Aorta (tissue), 5 donors: ENCODE measurements around the gene ARL8B. TPM values are rescaled to one million over a fixed set of nuclear protein-coding genes. Genes with fewer than 3 reads are reported as not detected.

Source experiments
- ATAC-seq: fragments of 200-7000 bp; cut with Tn5 transposase; one replicate; pipeline ENCODE4 v1.9.1; 2022; ENCODE audit warnings: moderate library complexity; ENCODE audit not compliant: low FRiP score
- DNase-seq, 2 donors: peaks; one replicate each; pipeline ENCODE4 v3.0.0-alpha.2; 2020
- H3K27ac ChIP-seq, 2 donors: one replicate each; pipeline ENCODE4 v1.5.1; 2013; ENCODE audit warnings: low read length in 2 of 2, mild to moderate bottlenecking in 2 of 2, moderate library complexity in 2 of 2, control low read depth in 1 of 2, inconsistent platforms in 1 of 2, low read depth in 1 of 2
- H3K27me3 ChIP-seq, 2 donors: one replicate each; pipeline ENCODE4 v1.6.1; 2013; ENCODE audit warnings: control low read depth in 1 of 2, low read length in 1 of 2, mild to moderate bottlenecking in 1 of 2, moderate library complexity in 1 of 2; ENCODE audit not compliant: insufficient read depth in 2 of 2, control insufficient read depth in 1 of 2
- H3K36me3 ChIP-seq, 2 donors: one replicate each; pipeline ENCODE4 v1.6.1; 2013; ENCODE audit warnings: control low read depth in 1 of 2, low read length in 1 of 2, mild to moderate bottlenecking in 1 of 2; ENCODE audit not compliant: insufficient read depth in 2 of 2, control insufficient read depth in 1 of 2
- H3K4me1 ChIP-seq, 2 donors: one replicate each; pipeline ENCODE4 v1.6.1; 2013; ENCODE audit warnings: low read length in 2 of 2, control low read depth in 1 of 2, mild to moderate bottlenecking in 1 of 2, moderate library complexity in 1 of 2; ENCODE audit not compliant: insufficient read depth in 2 of 2, control insufficient read depth in 1 of 2
- H3K4me3 ChIP-seq, 2 donors: one replicate each; pipeline ENCODE4 v1.5.1; 2013; ENCODE audit warnings: low read length in 2 of 2, control low read depth in 1 of 2, mild to moderate bottlenecking in 1 of 2
- H3K9me3 ChIP-seq: one replicate; pipeline ENCODE4 v1.6.1; 2013; ENCODE audit warnings: mild to moderate bottlenecking, low read length; ENCODE audit not compliant: control insufficient read depth
- WGBS, 2 donors: extraction: QIAGEN DNeasy Blood & Tissue Kit; methylation state at CpG; one replicate each; pipeline ENCODE4 v1.1.7; 2013; 5-methylcytosine and 5-hydroxymethylcytosine counted together
- intact Hi-C, 2 donors: fragments of 100-400 bp; cut with DNase I; formaldehyde crosslinking; loops; one replicate each; pipeline versions ENCODE4 v1.14.2 to v1.15.0; 2022
- polyA plus RNA-seq, 2 donors: library from polyadenylated mRNA; stranded (reverse); fragments of 200-250 nt; gene quantifications; one replicate each; pipeline ENCODE4 v1.2.3, GENCODE V29; 2013
- total RNA-seq, 2 donors: library from RNA; stranded (reverse); fragmentation: NEBNext Ultra II Directional; extraction: Animal tissue kit (Norgen Biotek cat#: 25700); gene quantifications; one replicate each; pipeline ENCODE4 v1.2.1, GENCODE V29; 2021
- donor health status: healthy with polysubstance abuse.
- donor health status: Bipolar disorder and iron deficiency.
- donor health status: DM: no; HTN: no; CAD: no.
- donor health status: DM: no; HTN: no; CAD: no.
- donor health status: DM: yes; HTN: yes; CAD: no.

The ARL8B gene
- total and polyA plus RNA-seq, 4 donors: 44.1 to 61.3 (median 54.8) TPM

DNA sequence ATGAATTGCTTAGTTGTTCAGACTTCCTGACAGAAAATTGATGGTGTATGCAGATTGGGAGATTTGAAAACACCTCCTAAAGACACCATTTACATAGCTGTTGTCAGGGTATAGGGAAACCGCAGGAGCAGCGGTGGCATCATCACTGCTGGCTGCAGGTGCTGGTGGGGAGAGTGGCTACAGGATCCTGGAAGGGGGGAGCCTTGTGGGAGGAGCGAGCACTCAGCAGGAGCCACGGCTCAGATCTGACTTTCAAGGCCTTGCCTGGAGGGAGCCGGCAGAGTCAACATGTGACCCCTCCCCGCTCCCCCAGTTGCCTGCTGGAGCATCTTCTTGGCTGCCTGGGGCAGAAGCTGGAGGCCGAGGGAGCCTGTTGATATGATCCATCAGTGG lies 91.5 kb downstream of the ARL8B start:
- intact Hi-C loops: no loop called here
- no peak for ATAC-seq
- Histone ChIP-seq H3K27me3 (no peaks in the 10 kb centered on the region), H3K4me3 (no peak overlapping the region), H3K36me3 (peaks cover 17 to 20% of the 10 kb centered on the region in 2 donors), H3K4me1 (no peaks in the 10 kb centered on the region), H3K9me3 (no peaks in the 10 kb centered on the region), H3K27ac (no peak overlapping the region)
- no peak for DNase-seq
- 58 to 65% methylated on average over 7 of the region's 7 CpGs for WGBS, 2 donors

- no peak overlapping the region for H3K4me3 ChIP-seq
- peaks cover 12 to 17% of the 10 kb centered on the region in 2 donors for H3K36me3 ChIP-seq
- 72 to 80% methylated on average over 9 of the region's 9 CpGs for WGBS, 2 donors
- H3K27me3 ChIP-seq: no peaks in the 10 kb centered on the region
- intact Hi-C loops: no loop called here
- no peaks in the 10 kb centered on the region for H3K9me3 ChIP-seq
- no peak overlapping the region for H3K27ac ChIP-seq
- no peaks in the 10 kb centered on the region for H3K4me1 ChIP-seq
- ATAC-seq (no peak), DNase-seq (no peak)
These were observed 92.3 kb downstream of the ARL8B start for GRCh38 chr3:5214352-5214751.

- Histone ChIP-seq H3K9me3 (no peaks in the 10 kb centered on the region), H3K27ac (no peak overlapping the region), H3K36me3 (peaks cover 6% of the 10 kb centered on the region in 2 donors), H3K27me3 (no peaks in the 10 kb centered on the region), H3K4me3 (no peak overlapping the region), H3K4me1 (no peaks in the 10 kb centered on the region)
- ATAC-seq: no peak
- 57% methylated on average over 9 of the region's 9 CpGs for WGBS, 2 donors
- DNase-seq: no peak
- intact Hi-C loops: no loop called here
These were observed 95.9 kb downstream of the ARL8B start for GRCh38 chr3:5217824-5218595.

DNA sequence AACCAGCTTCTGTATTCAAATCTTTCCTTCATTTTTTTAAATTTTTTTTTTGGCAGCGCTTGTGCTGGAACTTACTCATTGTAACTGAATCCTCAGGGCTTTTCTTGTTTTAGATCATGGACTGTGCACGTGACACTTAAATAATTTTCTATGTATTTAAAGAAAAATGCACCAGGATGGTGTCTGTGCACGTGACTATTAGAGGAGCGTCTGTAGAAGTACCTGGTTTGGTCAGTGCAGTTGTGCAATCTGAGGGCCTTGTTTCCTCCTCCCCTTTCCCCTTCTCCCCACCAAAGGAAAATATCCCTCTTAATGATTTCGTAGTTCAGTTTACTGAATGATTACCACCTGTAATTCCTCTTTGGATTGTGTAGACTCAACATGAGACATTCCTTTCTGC lies 96.7 kb downstream of the ARL8B start:
- Histone ChIP-seq H3K27me3 (no peaks in the 10 kb centered on the region), H3K27ac (no peak overlapping the region), H3K4me3 (no peak overlapping the region), H3K36me3 (peaks cover 4 to 5% of the 10 kb centered on the region in 2 donors), H3K4me1 (no peaks in the 10 kb centered on the region), H3K9me3 (no peaks in the 10 kb centered on the region)
- ATAC-seq (no peak), DNase-seq (no peak)
- WGBS, 2 donors: 46 to 50% methylated on average over 5 of the region's 5 CpGs
- intact Hi-C loops: no loop called here

DNA sequence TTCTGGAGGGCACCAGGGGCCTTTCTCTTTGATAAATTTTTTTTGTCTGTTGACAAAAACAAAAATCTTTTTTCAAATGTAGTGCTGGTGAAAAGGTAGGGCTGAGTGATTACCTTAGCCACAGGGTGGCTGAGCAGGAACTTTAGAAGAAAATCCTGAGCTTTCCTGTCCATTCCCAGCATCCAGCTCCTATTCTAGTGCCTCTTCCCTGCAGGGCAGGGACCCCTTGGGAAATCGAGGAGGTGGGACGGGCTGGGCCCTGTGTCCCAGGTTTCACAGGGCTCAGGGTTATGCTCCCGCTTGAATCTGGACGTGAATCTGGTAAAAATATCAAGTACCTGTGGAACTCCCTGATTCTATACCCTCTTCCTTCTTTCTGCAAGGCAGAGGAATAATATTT lies 97.1 kb downstream of the ARL8B start:
- no peak for DNase-seq
- H3K36me3 ChIP-seq: peaks cover 4 to 5% of the 10 kb centered on the region in 2 donors
- no peak overlapping the region for H3K27ac ChIP-seq
- H3K4me3 ChIP-seq: no peak overlapping the region
- intact Hi-C loops: no loop called here
- no peaks in the 10 kb centered on the region for H3K27me3 ChIP-seq
- WGBS, 2 donors: 77 to 79% methylated on average over 4 of the region's 4 CpGs
- H3K4me1 ChIP-seq: no peaks in the 10 kb centered on the region
- no peak for ATAC-seq
- no peaks in the 10 kb centered on the region for H3K9me3 ChIP-seq

DNA sequence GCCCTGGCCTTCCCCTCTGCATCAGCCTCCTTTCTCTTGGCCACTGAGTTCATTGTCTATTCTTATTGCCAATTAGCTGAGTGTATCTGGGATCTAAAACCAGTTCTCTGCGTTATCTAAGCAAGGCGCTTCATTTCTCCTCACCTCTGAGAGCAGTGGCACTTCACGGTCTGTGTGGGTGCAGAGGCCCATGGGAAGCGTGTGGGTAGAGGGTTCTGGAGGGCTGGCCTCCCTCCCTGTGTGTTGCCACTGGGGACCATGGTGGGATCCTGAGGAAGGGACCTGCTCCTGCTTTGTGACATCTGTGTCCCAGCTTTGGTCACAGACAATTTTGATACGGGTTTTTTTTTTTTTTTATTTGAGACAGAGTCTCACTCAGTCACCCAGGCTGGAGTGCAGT lies 98.1 kb downstream of the ARL8B start:
- intact Hi-C loops: no loop called here

GRCh38 chr3:5220667-5221431 lies 98.8 kb downstream of the ARL8B start:
- 82 to 85% methylated on average over 11 of the region's 11 CpGs for WGBS, 2 donors
- no peak overlapping the region for H3K4me3 ChIP-seq
- intact Hi-C loops: no loop called here

More for the DNA sequence above, 98.1 kb downstream of the ARL8B start:
- Histone ChIP-seq H3K4me1 (no peaks in the 10 kb centered on the region), H3K36me3 (peaks cover 1 to 4% of the 10 kb centered on the region in 2 donors), H3K9me3 (no peaks in the 10 kb centered on the region), H3K4me3 (no peak overlapping the region), H3K27ac (no peak overlapping the region), H3K27me3 (no peaks in the 10 kb centered on the region)
- 45 to 54% methylated on average over 5 of the region's 5 CpGs for WGBS, 2 donors
- ATAC-seq (no peak), DNase-seq (no peak)

GRCh38 chr3:5221701-5222100 lies 99.6 kb downstream of the ARL8B start:
- no peaks in the 10 kb centered on the region for H3K27me3 ChIP-seq
- intact Hi-C loops: no loop called here
- no peak for ATAC-seq
- no peak overlapping the region for H3K4me3 ChIP-seq
- no peaks in the 10 kb centered on the region for H3K4me1 ChIP-seq
- no peak overlapping the region for H3K27ac ChIP-seq
- peaks cover 1 to 4% of the 10 kb centered on the region in 2 donors for H3K36me3 ChIP-seq
- DNase-seq: no peak
- 42 to 47% methylated on average over 6 of the region's 6 CpGs for WGBS, 2 donors
- H3K9me3 ChIP-seq: no peaks in the 10 kb centered on the region

More at GRCh38 chr3:5220667-5221431, 98.8 kb downstream of the ARL8B start:
- Histone ChIP-seq H3K27ac (no peak overlapping the region), H3K27me3 (no peaks in the 10 kb centered on the region), H3K9me3 (no peaks in the 10 kb centered on the region), H3K4me1 (no peaks in the 10 kb centered on the region), H3K36me3 (peaks cover 1 to 4% of the 10 kb centered on the region in 2 donors)
- DNase-seq (no peak), ATAC-seq (no peak)
